ENCODE data around the gene INSC.
A peak's percentile ranks its signal among the peaks of the same experiment; 100 is the strongest.

The INSC gene

GRCh38 chr11:15190611-15191010 lies 75.9 kb downstream of the INSC start:
- DNase-seq, result no peak

GRCh38 chr11:15192005-15192556 lies 77.4 kb downstream of the INSC start:
- DNase-seq, result no peak

GRCh38 chr11:15194671-15195415 lies 80.1 kb downstream of the INSC start:
- no peak for DNase-seq

- no peak for DNase-seq
Measured at GRCh38 chr11:15195454-15196200, 80.9 kb downstream of the INSC start.

- DNase-seq, result no peak
Measured at GRCh38 chr11:15196704-15197103, 82.0 kb downstream of the INSC start.

GRCh38 chr11:15197696-15198095 lies 83.0 kb downstream of the INSC start:
- DNase-seq, result no peak

GRCh38 chr11:15198284-15198683 lies 83.6 kb downstream of the INSC start:
- no peak for DNase-seq

- no peak for DNase-seq
Measured at GRCh38 chr11:15199693-15200092, 85.0 kb downstream of the INSC start.

GRCh38 chr11:15200696-15201095 lies 86.0 kb downstream of the INSC start:
- DNase-seq, result no peak

GRCh38 chr11:15201586-15201985 lies 86.9 kb downstream of the INSC start:
- no peak for DNase-seq

- DNase-seq, result no peak
Measured at GRCh38 chr11:15202626-15203025, 87.9 kb downstream of the INSC start.

- DNase-seq, result no peak
Measured at GRCh38 chr11:15204711-15205110, 90.0 kb downstream of the INSC start.

- no peak for DNase-seq
Measured at GRCh38 chr11:15206791-15207190, 92.1 kb downstream of the INSC start.

GRCh38 chr11:15208378-15209222 lies 93.9 kb downstream of the INSC start:
- peak; percentile 61 for DNase-seq

- no peak for DNase-seq
Measured at GRCh38 chr11:15212876-15213275, 98.2 kb downstream of the INSC start.

GRCh38 chr11:15213471-15214231 lies 98.9 kb downstream of the INSC start:
- DNase-seq, result no peak

GRCh38 chr11:15215005-15215404 lies 100.3 kb downstream of the INSC start:
- no peak for DNase-seq

- DNase-seq, result no peak
Measured at GRCh38 chr11:15216678-15217077, 102.0 kb downstream of the INSC start.

- DNase-seq, result no peak
Measured at GRCh38 chr11:15217416-15217815, 102.7 kb downstream of the INSC start.

GRCh38 chr11:15222777-15223176 lies 108.1 kb downstream of the INSC start:
- DNase-seq, result no peak

- no peak for DNase-seq
Measured at GRCh38 chr11:15223318-15223717, 108.6 kb downstream of the INSC start.

GRCh38 chr11:15224466-15224865 lies 109.7 kb downstream of the INSC start:
- no peak for DNase-seq

Data from CD4-positive, alpha-beta T cell treated with Interleukin-21 for 1 hour (primary cell).